Neural progenitor cell (in vitro differentiated cells): ENCODE results near the gene ZKSCAN1.

Source experiments
- EZH2 ChIP-seq: fragments of 200-600 bp; sonication (generic); IDR thresholded peaks from 2 replicates; pipeline ENCODE4 v1.6.1; 2017; ENCODE audit warnings: antibody characterized with exemption, mild to moderate bottlenecking, moderate library complexity
- EZH2phosphoT487 ChIP-seq: fragments of 200-600 bp; sonication (generic); IDR thresholded peaks from 2 replicates; pipeline ENCODE4 v1.6.1; 2017; ENCODE audit warnings: antibody characterized with exemption
- TF ChIP-seq, protein P1 (sequence below): fragments of 200-600 bp; sonication (generic); IDR thresholded peaks from 2 replicates; pipeline ENCODE4 v1.5.1; 2017; ENCODE audit warnings: antibody characterized with exemption, mild to moderate bottlenecking

DNA sequence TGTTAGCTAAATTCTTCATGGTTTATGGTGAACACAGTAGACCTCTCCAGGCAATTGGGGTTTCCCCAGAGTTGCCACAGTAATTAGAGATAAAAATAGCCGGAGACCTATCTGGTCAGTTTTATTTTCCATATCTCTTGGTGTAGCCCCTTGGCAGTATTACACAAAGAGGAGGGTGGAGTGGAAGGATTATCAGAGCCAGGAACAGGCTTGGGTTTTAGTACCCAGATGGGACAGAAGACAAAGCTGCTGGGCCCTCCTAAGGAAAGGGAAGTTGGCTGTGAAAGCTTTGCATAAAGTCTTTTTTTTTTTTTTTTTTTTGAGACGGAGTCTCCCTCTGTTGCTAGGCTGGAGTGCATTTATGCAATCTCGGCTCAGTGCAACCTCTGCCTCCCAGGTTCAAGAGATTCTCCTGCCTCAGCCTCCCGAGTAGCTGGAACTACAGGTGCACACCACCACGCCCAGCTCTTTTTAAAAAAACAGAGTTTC, 43.9 kb downstream of the ZKSCAN1 start:
- TF ChIP-seq EZH2phosphoT487 (no peak), EZH2 (no peak)
- TF ChIP-seq, protein P1, sequence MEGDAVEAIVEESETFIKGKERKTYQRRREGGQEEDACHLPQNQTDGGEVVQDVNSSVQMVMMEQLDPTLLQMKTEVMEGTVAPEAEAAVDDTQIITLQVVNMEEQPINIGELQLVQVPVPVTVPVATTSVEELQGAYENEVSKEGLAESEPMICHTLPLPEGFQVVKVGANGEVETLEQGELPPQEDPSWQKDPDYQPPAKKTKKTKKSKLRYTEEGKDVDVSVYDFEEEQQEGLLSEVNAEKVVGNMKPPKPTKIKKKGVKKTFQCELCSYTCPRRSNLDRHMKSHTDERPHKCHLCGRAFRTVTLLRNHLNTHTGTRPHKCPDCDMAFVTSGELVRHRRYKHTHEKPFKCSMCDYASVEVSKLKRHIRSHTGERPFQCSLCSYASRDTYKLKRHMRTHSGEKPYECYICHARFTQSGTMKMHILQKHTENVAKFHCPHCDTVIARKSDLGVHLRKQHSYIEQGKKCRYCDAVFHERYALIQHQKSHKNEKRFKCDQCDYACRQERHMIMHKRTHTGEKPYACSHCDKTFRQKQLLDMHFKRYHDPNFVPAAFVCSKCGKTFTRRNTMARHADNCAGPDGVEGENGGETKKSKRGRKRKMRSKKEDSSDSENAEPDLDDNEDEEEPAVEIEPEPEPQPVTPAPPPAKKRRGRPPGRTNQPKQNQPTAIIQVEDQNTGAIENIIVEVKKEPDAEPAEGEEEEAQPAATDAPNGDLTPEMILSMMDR: no peak
